GM19099 (cell line): ENCODE measurements around the gene ARIH2.

ENCODE experiments used
- POLR2A ChIP-seq: IDR thresholded peaks from 3 replicates; pipeline ENCODE4 v1.6.1; 2011; ENCODE audit warnings: low read depth; ENCODE audit not compliant: insufficient read length; ENCODE audit errors: extremely low read depth

ARIH2 gene

GRCh38 chr3:48918388-48919214 lies at the start of gene ARIH2:
Gene ARIH2 (plus strand): TSS chr3:48918842. CDS start chr3:48927559, 8,717 bp downstream.
- TF ChIP-seq POLR2A, result peak; percentile 87

GRCh38 chr3:48877671-48878070 lies 41.0 kb upstream of the ARIH2 start:
- no peak for TF ChIP-seq POLR2A

DNA sequence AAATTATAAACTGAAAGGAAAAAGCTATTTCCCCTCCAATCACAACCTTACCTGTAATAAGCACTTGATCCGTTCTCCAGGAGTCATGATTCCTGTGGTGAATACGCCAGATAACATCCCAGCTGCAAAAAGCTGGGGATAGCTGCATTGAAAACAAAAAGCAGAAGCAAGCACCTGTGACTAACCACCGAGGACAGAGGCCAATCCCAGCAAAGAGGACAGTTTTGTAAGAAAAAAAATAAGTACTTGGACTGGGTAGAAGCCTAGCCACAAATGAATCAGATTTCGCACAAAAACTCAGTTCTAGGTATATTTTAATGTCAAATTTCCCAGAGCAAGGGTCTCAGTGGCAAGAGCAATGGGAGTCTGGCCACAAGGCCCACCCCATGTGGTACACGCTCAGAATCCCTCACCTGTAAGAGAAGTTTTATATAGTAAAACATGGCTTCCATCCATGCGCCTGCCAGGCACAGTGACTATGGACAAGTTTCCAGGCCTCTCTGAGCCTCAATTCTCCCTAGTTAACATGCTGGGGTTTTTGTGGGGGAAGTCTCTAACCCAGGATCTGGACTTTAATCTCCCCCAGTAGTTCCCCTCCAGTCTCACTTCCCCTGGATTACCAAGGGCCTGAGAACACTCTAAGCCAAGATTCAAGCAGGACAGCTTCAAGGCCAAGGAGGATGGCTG lies 39.2 kb upstream of the ARIH2 start:
- no peak for TF ChIP-seq POLR2A

GRCh38 chr3:48879994-48880377 lies 38.7 kb upstream of the ARIH2 start:
- TF ChIP-seq POLR2A, result no peak

DNA sequence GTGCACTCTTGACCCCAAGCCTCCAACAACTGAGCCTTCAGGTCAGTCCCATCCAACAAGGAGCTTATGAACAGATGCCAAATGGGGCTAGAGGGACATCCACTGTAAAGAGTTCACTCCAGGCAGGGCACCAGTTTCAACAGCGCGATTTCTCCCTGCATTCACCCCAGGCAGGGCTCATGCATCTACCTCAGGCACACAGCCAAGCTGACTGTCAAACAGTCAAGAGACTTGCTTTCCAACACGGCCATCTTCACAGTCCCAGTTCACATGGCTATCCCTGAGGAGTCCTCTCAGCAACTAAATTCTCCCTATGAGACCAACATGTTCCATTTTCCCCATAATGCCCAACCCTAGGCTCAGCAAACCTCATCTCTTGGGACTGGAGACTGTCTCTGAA lies 37.6 kb upstream of the ARIH2 start:
- no peak for TF ChIP-seq POLR2A

- no peak for TF ChIP-seq POLR2A
These were observed 37.0 kb upstream of the ARIH2 start for GRCh38 chr3:48881652-48882114.

DNA sequence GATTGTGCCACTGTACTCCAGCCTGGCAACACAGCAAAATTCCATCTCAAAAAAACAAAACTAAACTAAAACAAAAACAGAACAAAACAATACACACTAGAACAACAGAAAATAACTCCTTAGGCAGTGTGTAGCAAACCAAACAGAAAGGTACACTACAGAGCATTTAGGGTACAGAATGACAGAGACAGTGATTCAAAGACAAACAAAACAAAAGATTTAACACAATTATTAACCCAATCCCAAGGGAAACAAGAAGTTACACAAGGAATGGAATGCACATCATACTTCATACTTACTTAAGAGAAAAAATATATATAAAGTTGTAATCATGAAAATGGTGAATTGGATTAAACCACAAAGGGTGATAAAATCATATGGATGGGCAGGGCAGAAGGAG lies 32.9 kb upstream of the ARIH2 start:
- no peak for TF ChIP-seq POLR2A

DNA sequence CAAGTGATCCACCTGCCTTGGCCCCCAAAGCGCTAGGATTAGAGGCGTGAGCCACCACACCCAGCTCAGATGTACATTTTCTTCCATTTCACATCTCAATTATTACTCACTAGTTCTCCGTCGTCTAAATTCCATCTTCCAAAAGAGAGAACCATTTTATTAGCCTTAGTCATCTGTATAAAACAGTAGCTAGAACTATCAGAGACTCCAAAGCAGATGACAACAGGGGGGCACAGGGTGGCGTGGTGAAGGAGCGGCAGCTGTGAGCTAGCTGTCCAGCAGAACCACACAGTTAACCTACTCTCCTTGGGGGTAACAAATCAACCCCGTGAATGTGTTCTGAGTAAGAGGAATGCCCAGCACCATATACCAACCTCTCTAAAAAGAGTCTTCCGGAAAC lies 27.0 kb upstream of the ARIH2 start:
- no peak for TF ChIP-seq POLR2A

GRCh38 chr3:48894516-48894915 lies 24.1 kb upstream of the ARIH2 start:
- no peak for TF ChIP-seq POLR2A

- TF ChIP-seq POLR2A, result no peak
These were observed 21.7 kb upstream of the ARIH2 start for GRCh38 chr3:48896936-48897335.

DNA sequence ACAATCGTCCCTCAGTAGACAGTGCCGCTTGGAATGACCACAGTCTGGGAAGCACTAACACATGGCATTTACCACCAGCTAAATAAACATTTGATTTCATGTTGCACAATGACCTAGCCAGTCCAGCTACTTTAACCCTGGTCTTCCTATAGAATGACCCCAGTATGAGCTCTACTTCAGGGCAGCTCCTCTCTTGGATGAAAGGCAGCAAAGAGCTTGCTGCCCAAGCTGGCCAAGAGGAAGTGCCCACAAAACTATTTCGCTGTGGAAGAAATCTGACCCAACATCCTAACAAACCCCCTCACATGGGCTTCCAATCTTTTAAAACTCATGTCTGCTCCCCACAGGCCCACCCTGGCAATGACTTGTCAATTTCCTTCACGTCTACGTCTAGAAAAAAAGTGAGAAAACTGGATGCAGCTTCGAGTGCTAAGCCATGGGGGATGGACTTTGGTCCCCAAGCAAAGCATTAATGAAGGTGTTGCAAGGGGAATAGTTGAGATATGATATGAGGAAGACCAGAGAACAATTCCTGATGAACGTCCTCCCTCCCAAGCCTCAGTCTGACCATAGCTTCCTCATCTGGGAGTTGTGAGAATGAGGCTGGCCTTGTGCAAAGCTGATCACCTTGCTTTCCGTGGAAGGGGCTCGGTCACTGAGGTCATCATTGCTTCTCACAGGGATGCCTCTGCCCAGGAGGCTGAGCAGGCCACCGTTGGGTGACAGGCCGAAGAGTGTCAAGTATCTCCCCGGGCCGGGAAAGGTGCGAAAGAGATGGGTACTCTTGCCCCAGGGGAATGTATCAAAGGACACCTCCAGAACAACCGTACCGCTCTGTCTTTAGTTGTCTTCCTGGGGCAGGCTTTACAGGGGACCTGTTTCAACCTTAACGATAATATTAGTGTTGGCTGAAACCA lies 20.9 kb upstream of the ARIH2 start:
- TF ChIP-seq POLR2A, result no peak

- peak; percentile 43 for TF ChIP-seq POLR2A
These were observed 20.0 kb upstream of the ARIH2 start, which contains the start of gene SLC25A20 for GRCh38 chr3:48898383-48899234. Gene SLC25A20 (minus strand): TSS chr3:48898882. CDS start chr3:48898794, 88 bp downstream.

DNA sequence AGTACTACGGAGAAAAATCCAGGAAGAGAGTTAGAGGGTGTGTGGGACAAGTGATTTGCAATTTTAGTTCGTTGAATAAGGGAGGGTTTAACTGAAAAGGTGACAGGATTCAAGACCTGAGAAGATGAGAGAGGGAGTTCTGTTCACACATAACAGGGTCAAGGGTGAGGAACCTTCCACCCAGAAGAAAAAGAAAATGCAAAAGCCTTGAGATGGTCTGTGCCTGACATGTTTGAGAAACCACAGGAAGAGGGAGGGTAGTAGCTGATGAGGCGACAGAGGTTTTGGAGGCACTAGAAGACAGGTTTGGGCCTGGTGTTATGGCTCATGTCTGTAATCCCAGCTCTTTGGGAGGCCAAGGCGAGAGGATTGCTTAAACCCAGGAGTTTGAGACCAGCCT lies 19.4 kb upstream of the ARIH2 start:
- TF ChIP-seq POLR2A, result no peak

DNA sequence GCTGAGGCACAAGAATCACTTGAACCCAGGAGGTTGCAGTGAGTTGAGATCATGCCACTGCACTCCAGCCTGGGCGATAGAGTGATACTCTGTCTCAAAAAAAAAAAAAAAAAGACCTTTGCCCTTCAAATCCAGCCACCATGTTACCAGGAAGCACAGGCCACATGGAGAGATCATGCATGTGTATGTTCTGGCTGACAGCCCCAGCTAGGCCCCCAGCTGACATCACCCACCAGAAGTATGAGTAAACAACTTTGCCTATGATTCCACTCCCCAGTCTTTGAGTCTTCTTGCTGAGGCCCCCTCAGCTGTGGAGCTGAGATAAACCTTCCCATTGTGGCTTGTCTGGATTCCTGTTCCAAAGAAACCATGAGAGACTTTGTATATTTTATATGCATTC lies 3.3 kb upstream of the ARIH2 start:
- no peak for TF ChIP-seq POLR2A

DNA sequence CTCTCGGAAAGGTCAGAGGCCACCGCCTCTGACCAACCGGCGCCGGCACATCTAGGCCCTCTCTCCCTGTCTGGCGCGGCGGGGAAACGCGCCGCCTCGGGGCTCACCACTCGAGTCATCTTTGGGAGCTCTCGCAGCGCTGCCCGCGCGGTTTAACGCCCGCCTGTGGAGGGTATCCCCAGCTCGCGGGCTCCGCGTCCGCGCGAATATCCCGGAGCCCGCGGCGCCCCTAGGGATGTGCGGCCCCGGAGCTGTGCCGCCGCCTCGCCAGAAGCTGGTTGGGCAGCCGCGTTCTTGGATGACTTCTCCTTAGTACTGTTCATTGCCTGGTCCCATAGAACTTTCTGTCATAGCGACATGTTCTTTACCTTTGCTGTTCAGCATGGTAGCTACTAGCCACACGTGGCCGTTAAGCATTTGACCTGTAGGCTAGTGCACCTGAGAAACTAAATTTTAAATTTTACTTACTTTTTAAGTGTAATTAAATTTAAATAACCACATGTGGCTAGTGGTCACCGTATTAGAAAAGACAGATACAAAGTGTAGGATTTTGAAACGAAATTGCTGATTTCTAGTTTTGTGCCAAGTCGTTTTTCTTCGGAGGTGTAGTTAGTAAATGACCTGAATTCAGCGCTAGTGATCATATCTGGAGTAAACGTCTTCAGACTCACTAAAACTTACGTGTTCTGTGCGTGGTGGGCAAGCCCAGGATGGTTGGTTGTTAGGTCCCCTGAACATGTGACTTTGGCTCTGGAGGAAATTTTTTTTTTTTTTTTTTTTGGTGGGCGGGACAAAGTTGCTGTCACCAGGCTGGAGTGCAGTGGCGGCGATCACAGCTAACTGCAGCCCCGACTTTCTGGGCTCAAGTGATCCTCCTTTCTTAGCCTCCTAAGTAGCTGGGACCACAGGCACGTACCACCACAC lies 835 bp downstream of the ARIH2 start:
- peak; percentile 31 for TF ChIP-seq POLR2A
